ENCODE measurements around the gene CRLF1. TPM values are rescaled to one million over a fixed set of nuclear protein-coding genes. Genes with fewer than 3 reads are reported as not detected.

Gene CRLF1
- total RNA-seq, 2 donors from 2014 or later, result 0.84 to 1.6 TPM

DNA sequence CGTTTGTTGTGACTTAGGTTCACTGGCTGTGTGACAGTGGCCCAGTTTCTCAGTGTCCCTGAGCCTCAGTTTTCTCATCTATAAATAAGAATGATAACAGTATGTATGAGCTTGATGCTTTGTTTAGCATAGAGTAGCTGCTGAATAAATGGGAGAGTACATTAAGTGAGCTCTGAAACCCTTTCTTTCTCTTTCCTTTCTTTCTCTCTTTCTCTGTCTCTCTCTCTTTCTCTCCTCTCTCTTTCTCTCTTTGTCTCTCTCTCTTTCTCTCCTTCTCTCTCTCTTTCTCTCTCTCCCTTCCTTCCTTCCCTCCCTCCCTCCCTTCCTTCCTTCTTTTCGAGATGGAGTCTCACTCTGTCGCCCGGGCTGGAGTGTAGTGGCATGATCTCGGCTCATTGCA, 46.9 kb downstream of the CRLF1 start:
- Histone ChIP-seq H3K9ac (ENCODE audit: low read depth in 2 of 2, low read length in 2 of 2) (no peak overlapping the region), H3K4me1 (peaks cover 3% of the 10 kb centered on the region), H3K27ac (no peak overlapping the region), H3K27me3 (no peaks in the 10 kb centered on the region), H3K36me3 (peaks cover 5% of the 10 kb centered on the region), H3K4me3 (no peak overlapping the region), H3K9me3 (no peaks in the 10 kb centered on the region)
- TF ChIP-seq, protein P1, sequence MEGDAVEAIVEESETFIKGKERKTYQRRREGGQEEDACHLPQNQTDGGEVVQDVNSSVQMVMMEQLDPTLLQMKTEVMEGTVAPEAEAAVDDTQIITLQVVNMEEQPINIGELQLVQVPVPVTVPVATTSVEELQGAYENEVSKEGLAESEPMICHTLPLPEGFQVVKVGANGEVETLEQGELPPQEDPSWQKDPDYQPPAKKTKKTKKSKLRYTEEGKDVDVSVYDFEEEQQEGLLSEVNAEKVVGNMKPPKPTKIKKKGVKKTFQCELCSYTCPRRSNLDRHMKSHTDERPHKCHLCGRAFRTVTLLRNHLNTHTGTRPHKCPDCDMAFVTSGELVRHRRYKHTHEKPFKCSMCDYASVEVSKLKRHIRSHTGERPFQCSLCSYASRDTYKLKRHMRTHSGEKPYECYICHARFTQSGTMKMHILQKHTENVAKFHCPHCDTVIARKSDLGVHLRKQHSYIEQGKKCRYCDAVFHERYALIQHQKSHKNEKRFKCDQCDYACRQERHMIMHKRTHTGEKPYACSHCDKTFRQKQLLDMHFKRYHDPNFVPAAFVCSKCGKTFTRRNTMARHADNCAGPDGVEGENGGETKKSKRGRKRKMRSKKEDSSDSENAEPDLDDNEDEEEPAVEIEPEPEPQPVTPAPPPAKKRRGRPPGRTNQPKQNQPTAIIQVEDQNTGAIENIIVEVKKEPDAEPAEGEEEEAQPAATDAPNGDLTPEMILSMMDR (IDR thresholded peaks at IDR 0.05), result no peak
- DNase-seq, result no peak
- intact Hi-C loops (cut with DNase I), result loop anchor here (10.0 kb wide), 1 partner anchor 105 kb away; no protein-coding TSS in a partner anchor

DNA sequence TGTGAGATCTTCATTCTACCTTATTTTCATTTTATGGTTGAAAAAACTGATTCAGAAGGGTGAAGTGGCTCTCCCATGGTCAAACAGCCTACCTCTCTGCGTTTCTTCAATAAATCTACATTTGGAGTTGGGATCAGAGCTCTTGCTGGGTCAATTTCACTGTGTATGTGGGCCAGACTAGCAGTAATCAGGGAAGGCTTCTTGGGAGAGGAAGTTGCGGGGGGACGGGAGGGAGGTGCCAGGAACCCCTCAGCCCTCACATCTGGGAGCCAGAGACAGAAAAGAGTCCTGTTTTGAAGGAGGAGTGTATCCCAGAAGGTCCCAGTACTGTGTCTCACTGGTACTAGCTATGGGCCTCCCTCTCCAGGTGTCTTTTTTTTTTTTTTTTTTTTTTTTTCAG, 48.0 kb downstream of the CRLF1 start:
- DNase-seq, result no peak
- TF ChIP-seq, protein P1 (IDR thresholded peaks at IDR 0.05), result no peak
- Histone ChIP-seq H3K27ac (peak overlapping the region; percentile 91), H3K4me1 (peaks cover 3% of the 10 kb centered on the region), H3K9ac (ENCODE audit: low read depth in 2 of 2, low read length in 2 of 2) (peak overlapping the region; percentile 97 to 98), H3K36me3 (no peaks in the 10 kb centered on the region), H3K4me3 (peak overlapping the region; percentile 98), H3K9me3 (no peaks in the 10 kb centered on the region), H3K27me3 (no peaks in the 10 kb centered on the region)
- intact Hi-C loops (cut with DNase I), result no loop called here

DNA sequence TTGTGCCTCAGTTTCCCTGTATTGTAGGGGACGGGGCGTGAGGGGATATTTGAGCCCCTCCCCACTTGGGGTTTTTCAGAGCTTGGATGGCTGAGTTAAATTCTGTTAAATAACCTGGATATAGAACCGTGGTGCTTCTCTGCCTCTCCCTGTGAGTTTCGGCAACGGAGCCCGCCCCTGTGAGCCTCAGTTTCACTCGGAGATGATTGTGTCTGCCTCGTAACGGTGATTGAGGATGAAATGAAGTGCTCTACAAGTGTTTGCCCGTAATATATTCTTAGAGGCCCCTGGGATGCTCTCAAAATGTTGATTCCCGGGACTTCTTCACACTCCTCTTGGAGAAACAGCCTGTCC, 48.4 kb downstream of the CRLF1 start:
- DNase-seq, result no peak
- no peaks in the 10 kb centered on the region for H3K36me3 ChIP-seq
- H3K27me3 ChIP-seq, result no peaks in the 10 kb centered on the region
- intact Hi-C loops (cut with DNase I), result no loop called here
- TF ChIP-seq, protein P1 (IDR thresholded peaks at IDR 0.05), result no peak
- H3K27ac ChIP-seq, result peak overlapping the region; percentile 91
- peak overlapping the region; percentile 98 for H3K4me3 ChIP-seq
- peak overlapping the region; percentile 97 to 98 for H3K9ac ChIP-seq (ENCODE audit: low read depth in 2 of 2, low read length in 2 of 2)
- H3K9me3 ChIP-seq, result no peaks in the 10 kb centered on the region
- peaks cover 3% of the 10 kb centered on the region for H3K4me1 ChIP-seq

DNA sequence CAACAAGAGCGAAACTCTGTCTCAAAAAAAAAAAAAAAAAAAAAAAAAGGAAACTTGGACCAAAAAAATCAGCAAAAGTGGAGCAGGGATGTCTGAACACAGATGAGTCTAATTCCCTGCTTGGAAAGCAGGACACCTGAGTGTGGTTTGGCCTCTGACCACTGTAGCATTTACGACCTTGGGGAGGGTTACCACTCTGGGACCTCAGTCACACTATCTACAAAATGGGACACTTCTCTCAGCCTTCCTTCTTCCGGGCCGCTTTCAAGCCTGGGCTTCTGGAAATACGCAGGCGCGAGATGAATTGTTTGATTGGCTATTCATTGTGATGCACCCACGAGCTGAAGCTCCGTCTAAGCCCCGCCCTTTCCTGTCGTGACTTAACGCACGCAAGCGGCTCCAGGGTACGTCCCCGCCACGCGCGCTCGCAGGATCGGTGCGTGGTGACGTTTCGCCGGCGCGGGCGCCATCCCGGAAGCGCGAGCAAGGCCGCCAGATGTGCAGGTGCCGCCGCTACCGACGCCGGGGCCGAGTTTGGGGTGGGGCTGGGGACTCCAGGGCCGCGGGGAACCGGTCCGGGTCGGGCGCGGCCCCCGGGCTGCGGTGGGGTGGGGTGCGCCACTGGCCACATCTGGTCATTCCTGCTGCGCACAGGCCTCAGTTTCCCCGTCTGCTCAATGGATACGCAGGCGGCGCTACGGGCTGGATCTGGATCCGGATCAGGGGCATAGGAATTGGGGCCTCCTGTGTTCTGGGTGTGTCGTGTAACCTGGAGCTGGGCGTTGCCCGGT, 49.0 kb downstream of the CRLF1 start, which contains the start of gene KXD1:
Gene KXD1 (plus strand): TSS at position 460 of the 791 bp plus-strand sequence. CDS start 4,187 bp downstream, outside the sequence.
- Histone ChIP-seq H3K9me3 (no peaks in the 10 kb centered on the region), H3K4me3 (peak within 1 kb of the TSS; percentile 98), H3K4me1 (peaks cover 3% of the 10 kb centered on the region), H3K9ac (ENCODE audit: low read depth in 2 of 2, low read length in 2 of 2) (peak within 1 kb of the TSS; percentile 97 to 98), H3K27ac (peak within 1 kb of the TSS; percentile 91), H3K36me3 (no peaks in the 10 kb centered on the region), H3K27me3 (no peaks in the 10 kb centered on the region)
- TF ChIP-seq, protein P1 (IDR thresholded peaks at IDR 0.05), result no peak
- intact Hi-C loops (cut with DNase I), result no loop called here
- peak; percentile 99 for DNase-seq

DNA sequence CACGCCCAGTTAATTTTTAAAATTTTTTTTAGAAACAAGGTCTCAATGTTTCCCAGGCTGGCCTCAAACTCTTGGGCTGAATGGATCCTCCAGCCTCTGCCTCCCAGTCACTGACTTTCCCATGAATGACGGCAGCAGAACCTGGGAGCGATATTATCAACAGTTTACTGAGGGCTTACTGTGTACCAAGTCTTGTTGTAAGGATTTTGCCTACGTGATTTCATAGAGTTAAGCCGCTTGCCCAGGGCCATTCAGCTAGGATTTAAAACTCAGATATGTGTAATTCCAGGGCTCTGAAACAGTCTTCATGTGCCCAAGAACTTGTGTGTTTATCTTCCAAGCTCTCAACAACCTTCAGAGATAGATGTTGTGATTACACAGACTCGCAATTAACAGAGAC, 55.0 kb downstream of the CRLF1 start:
- Histone ChIP-seq H3K4me3 (no peak overlapping the region), H3K9me3 (no peaks in the 10 kb centered on the region), H3K36me3 (no peaks in the 10 kb centered on the region), H3K27me3 (no peaks in the 10 kb centered on the region), H3K9ac (ENCODE audit: low read depth in 2 of 2, low read length in 2 of 2) (no peak overlapping the region), H3K4me1 (no peaks in the 10 kb centered on the region), H3K27ac (no peak overlapping the region)
- intact Hi-C loops (cut with DNase I), result no loop called here
- DNase-seq, result no peak
- TF ChIP-seq, protein P1 (IDR thresholded peaks at IDR 0.05), result no peak

All from colonic mucosa (tissue), 4 donors.